GM18502 (cell line): ENCODE measurements around the gene MICALL1.

Experiments
- ATAC-seq: cut with Tn5 transposase; IDR thresholded peaks from one replicate; pipeline ENCODE4 v1.9.1; 2021; ENCODE audit warnings: mild to moderate bottlenecking; ENCODE audit not compliant: unreplicated experiment, poor library complexity

The MICALL1 gene

GRCh38 chr22:37979782-37980181 is 73.7 kb downstream of the MICALL1 start:
- no peak for ATAC-seq

GRCh38 chr22:37981282-37982011 is 75.3 kb downstream of the MICALL1 start:
- no peak for ATAC-seq

- ATAC-seq = no peak
Observed at GRCh38 chr22:37982151-37982785, 76.2 kb downstream of the MICALL1 start.

- no peak for ATAC-seq
Observed at GRCh38 chr22:37982938-37983859, 77.1 kb downstream of the MICALL1 start.

- no peak for ATAC-seq
Observed at GRCh38 chr22:37983860-37984791, 78.0 kb downstream of the MICALL1 start, which contains the start of gene SOX10. SOX10 (minus strand) TSS chr22:37984555; CDS start chr22:37983784, 771 bp downstream.

- no peak for ATAC-seq
Observed at GRCh38 chr22:37985050-37985585, 79.0 kb downstream of the MICALL1 start.

- ATAC-seq = no peak
Observed at GRCh38 chr22:37985751-37986281, 79.7 kb downstream of the MICALL1 start.

GRCh38 chr22:37986371-37986770 is 80.3 kb downstream of the MICALL1 start:
- no peak for ATAC-seq

GRCh38 chr22:37989146-37990045 is 83.3 kb downstream of the MICALL1 start:
- ATAC-seq = no peak

GRCh38 chr22:37990301-37990700 is 84.2 kb downstream of the MICALL1 start:
- ATAC-seq = no peak

- no peak for ATAC-seq
Observed at GRCh38 chr22:37990862-37991261, 84.8 kb downstream of the MICALL1 start.

GRCh38 chr22:37991731-37992442 is 85.8 kb downstream of the MICALL1 start:
- ATAC-seq = no peak
